ENCODE results near the gene NAGK. TPM values are rescaled to one million over a fixed set of nuclear protein-coding genes. Genes with fewer than 3 reads are reported as not detected.
"Not testable (repeated sequence)": the region's sequence is repeated elsewhere in the genome, so short reads cannot be mapped to it uniquely, and the experiment has no call there.

The NAGK gene
- 54.6 and 75.3 TPM in 2 replicates for total RNA-seq
- 198 TPM for polyA plus RNA-seq (2012)

- DNase-seq (ENCODE audit: low read depth): peak; percentile 96
Measured at GRCh38 chr2:71068218-71069035, at the start of gene NAGK. NAGK (plus strand) TSS chr2:71068648; CDS start chr2:71068684, 36 bp downstream.

DNA sequence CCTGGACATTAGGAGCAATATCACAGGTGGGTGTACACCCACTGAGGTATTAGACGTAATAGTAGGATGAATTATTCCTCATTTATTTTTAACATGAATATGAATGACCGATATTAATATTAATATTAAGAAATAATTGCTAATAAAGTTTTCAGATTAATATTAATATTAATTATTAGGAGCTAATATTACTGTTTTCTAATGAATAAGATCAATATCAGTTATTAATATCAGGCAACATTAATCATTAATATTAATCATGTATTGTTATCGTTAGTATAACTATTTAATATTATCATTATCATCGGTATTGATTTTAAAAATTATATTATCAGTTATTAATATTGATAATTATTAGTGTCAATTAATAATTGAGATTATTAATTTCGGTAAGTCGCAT, 48.5 kb upstream of the NAGK start:
- DNase-seq (ENCODE audit: low read depth): not testable (repeated sequence)

DNA sequence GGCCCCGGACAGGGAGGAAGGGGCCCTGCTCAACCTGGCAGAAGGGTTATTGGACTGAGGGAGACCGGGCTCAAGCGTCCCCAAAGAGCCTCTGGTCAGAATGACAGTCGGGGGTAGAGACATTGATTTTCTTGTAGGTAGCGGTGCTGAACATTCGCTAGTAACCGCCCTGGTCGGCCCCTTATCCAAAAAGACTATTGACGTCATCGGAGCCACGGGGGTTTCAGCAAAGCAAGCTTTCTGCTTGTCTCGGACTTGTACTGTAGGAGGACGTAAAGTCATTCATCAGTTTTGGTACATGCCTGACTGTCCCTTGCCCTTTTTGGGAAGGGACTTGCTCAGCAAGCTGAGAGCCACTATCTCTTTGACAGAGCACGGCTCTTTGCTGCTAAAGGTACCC, 47.1 kb upstream of the NAGK start:
- DNase-seq (ENCODE audit: low read depth): not testable (repeated sequence)

GRCh38 chr2:71023553-71024243, 44.8 kb upstream of the NAGK start:
- not testable (repeated sequence) for DNase-seq (ENCODE audit: low read depth)

GRCh38 chr2:71036296-71036695, 32.2 kb upstream of the NAGK start:
- DNase-seq (ENCODE audit: low read depth): not testable (repeated sequence)

DNA sequence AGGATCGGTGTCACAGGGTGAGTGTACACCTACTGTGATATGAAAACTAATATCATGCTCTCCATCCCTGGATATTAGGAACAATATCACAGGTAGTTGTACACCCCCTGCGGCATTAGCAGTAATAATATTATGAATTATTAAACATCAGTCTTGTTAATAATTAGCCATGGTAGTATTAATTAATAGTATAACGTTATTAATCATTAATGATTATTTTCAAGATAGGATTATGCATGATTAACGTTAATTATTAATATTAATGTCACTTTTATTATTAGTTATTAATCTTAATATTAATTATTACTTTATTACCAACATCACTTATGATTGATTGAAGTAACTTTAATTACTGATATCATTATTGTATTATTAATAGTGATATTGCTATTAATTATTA, 26.2 kb upstream of the NAGK start:
- DNase-seq (ENCODE audit: low read depth): no peak

DNA sequence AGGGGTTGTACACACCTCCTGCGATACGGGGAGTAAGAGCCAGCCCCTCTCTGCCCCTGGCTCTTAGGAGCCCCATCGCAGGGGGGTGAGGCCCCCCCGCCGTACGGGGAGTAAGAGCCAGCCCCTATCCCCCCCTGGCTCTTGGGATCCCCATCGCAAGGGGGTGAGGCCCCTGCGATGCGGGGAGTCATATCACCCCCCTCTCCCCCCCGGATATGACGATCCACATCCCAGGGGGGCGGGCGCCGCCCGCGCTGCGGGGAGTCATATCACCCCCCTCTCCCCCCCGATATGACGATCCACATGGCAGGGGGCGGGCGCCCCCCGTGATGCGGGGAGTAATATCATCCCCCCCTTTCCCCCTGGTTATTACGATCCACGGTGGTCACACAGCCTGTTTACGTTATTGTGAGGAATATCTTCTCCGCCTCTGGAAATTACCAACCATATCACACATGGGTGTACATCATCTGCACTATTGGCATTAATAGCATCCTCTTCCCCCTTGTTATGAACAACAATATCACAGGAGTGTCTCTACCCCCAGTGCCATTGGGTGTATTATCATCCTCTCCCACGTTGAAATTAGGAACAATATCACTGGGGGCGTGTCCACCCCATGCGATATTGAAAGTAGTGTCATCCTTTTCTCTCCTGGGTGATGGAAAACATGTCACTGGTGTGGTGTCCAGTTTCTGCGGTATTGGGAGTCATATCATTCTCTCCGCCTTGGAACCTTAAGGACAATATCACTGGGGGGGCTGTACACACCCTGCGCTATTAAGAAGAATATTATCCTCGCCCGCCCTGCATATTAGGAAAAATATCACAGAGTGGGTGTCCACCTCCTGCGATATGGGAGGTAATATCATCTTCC, 24.7 kb upstream of the NAGK start:
- DNase-seq (ENCODE audit: low read depth): no peak

DNA sequence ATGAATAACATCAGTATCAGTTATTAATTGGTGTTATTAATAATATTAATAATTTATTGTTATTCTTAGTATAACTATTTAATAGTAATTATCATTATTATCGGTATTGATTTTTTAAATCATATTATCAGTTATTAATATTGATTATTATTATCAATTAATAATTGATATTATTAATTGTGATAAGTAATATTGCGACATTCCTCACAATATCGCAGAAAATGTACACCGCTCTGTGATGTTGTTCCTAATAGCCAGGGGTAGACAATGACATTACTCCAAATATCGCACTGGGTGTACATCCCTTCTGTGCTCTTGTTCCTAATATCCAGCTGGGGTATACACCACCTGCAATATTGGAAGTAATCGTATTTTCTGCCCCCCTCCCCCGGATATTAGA, 23.3 kb upstream of the NAGK start:
- no peak for DNase-seq (ENCODE audit: low read depth)

DNA sequence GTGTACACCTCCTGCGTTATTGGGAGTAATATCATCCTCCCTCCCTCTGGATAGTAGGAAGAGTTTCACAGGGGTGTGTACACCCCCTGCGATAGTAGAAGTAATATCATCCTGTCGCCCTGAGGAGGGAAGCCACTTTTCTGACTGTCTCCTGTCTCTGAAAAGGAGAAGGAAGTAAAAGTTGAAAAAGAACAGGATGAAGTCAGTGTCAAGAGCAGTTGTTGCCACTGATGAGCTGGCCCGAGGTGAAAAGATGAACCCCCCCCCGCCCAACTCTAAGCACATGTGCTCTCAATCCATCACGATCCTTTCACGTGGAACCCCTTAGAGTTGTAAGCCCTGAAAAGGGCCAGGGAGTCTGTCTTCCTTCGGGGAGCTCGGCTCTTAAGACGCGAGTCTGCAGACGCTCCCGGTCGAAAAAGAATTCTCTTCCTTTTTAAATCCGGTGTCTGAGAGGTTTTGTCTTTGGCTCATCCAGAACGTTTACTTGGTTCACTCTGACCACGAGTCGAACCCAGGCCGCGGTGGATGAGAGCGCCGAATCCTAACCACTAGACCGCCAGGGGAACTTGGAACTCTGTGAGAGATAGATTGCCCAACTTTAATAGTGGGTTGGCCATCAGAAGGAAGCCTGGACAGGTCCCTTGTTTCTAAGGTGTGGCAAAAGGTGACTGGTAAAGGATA, 22.4 kb upstream of the NAGK start:
- DNase-seq (ENCODE audit: low read depth): no peak

DNA sequence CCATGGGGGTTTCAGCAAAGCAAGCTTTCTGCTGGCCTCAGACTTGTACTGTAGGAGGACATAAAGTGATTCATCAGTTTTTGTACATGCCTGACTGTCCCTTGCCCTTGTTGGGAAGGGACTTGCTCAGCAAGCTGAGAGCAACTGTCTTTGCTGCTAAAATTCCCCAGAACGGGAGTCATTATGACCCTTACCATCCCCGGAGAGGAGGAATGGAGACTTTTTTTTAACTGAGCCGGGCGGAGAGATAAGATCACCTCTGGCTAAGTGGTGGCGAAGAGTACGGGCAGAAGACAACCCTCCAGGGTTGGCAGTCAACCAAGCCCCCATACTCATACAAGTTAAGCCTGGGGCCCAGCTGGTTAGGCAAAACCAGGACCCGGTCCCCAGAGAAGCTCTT, 20.4 kb upstream of the NAGK start:
- DNase-seq (ENCODE audit: low read depth): no peak

DNA sequence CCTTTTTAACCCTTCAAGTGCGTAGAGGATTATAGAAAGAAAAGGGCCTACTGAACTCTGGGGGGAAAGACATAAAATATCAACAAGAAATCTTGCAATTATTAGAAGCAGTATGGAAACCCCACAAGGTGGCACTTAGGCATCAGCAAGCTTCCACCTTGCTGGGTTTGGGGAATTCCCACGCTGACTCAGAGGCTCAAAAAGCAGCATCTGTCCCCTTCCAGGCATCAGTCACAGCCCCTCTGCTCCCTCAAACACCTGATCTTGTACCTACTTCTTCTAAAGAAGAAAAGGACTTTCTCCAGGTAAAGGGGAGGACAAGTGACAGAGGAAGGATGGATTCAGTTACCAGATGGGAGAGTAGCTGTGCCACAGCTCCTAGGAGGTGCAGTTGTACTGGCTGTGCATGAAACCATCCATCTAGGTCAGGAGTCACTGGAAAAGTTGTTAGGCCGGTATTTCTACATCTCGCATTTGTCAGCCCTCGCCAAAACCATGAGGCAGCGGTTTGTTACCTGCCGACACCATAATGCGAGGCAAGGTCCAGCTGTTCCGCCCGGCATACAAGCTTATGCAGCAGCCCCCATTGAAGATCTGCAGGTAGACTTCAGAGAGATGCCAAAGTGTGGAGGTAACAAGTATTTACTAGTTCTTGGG, 18.6 kb upstream of the NAGK start:
- DNase-seq (ENCODE audit: low read depth): not testable (repeated sequence)

GRCh38 chr2:71055206-71055740, 13.2 kb upstream of the NAGK start:
- not testable (repeated sequence) for DNase-seq (ENCODE audit: low read depth)

- DNase-seq (ENCODE audit: low read depth): no peak
Measured at GRCh38 chr2:71060211-71060610, 8.2 kb upstream of the NAGK start.

GRCh38 chr2:71060871-71061270, 7.6 kb upstream of the NAGK start:
- no peak for DNase-seq (ENCODE audit: low read depth)

DNA sequence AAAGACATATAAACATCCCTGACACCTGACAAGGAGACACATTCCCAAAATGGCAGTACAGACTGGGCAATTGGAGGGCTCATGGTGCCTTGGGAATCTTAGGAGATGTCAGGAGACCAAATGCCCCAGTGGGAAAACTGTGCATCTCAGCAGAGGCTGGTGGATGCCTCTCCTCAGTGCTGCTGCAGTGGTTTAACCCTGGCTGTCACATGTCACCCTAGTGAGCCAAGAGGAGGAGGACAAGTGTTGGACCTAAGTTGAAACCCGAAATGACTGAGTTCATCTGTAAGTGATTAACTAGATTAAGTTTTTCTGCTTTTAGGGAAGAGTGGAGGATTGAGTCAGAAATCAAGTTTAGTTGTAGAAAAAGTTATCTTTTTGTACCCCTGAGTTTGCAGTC, 5.2 kb upstream of the NAGK start:
- no peak for DNase-seq (ENCODE audit: low read depth)

GRCh38 chr2:71064110-71064611, 4.3 kb upstream of the NAGK start:
- DNase-seq (ENCODE audit: low read depth): no peak

- peak; percentile 62 for DNase-seq (ENCODE audit: low read depth)
Measured at GRCh38 chr2:71064754-71065621, 3.5 kb upstream of the NAGK start.

GRCh38 chr2:71066856-71067255, 1.6 kb upstream of the NAGK start:
- DNase-seq (ENCODE audit: low read depth): no peak

Data from myocyte (in vitro differentiated cells).